Tibial artery (tissue), 4 donors: ENCODE data around the gene ZC2HC1B.

Source experiments
- DNase-seq, 2 donors: peaks; one replicate each; pipeline ENCODE4 v3.0.0-alpha.2; 2019
- H3K27ac ChIP-seq, 2 donors: fragments of 200-600 bp; sonication (generic) in 1 of 2; 1 replicate in 1 of 2; 2 replicates in 1 of 2; pipeline ENCODE4 v1.5.1; 2018 to 2019; ENCODE audit warnings: mild to moderate bottlenecking in 1 of 2
- H3K27me3 ChIP-seq, 2 donors: fragments of 200-600 bp; sonication (generic) in 1 of 2; one replicate each; pipeline versions ENCODE4 v1.5.1 to v1.6.0; 2016 to 2019
- H3K36me3 ChIP-seq, 3 donors: fragments of 200-600 bp; sonication (generic) in 2 of 3; one replicate each; pipeline ENCODE4 v1.5.1; 2016 to 2019; ENCODE audit warnings: mild to moderate bottlenecking in 2 of 3
- H3K4me1 ChIP-seq, 4 donors: fragments of 200-600 bp; sonication (generic) in 2 of 4; 1 replicate in 3 of 4; 2 replicates in 1 of 4; pipeline ENCODE4 v1.5.1; 2016 to 2019
- H3K4me3 ChIP-seq, 2 donors: fragments of 200-600 bp; sonication (generic) in 1 of 2; 1 replicate in 1 of 2; 2 replicates in 1 of 2; pipeline ENCODE4 v1.5.1; 2018 to 2019; ENCODE audit warnings: mild to moderate bottlenecking in 2 of 2
- H3K9me3 ChIP-seq, 3 donors: fragments of 200-600 bp; sonication (generic) in 1 of 3; one replicate each; pipeline ENCODE4 v1.5.1; 2016 to 2019
- CTCF ChIP-seq, 2 experiments: fragments of 200-600 bp in 1 of 2; fragments of 450-650 bp in 1 of 2; IDR thresholded peaks; one replicate each; pipeline ENCODE4 v1.5.1; 2017 to 2019; ENCODE audit warnings: antibody characterized with exemption in 2 of 2, mild to moderate bottlenecking in 1 of 2, moderate library complexity in 1 of 2
- intact Hi-C: fragments of 100-400 bp; cut with DNase I; formaldehyde crosslinking; loops from one replicate; pipeline ENCODE4 v1.15.0; 2023; ENCODE audit warnings: low total_unique reads

The ZC2HC1B gene

GRCh38 chr6:143965503-143966171, 101.4 kb downstream of the ZC2HC1B start:
- TF ChIP-seq CTCF (IDR thresholded peaks at IDR 0.05): no peak
- no peak for DNase-seq
- H3K36me3 ChIP-seq: peaks cover 0 to 20% (median 11%) of the 10 kb centered on the region in 3 donors
- no peaks in the 10 kb centered on the region for H3K9me3 ChIP-seq
- H3K27ac ChIP-seq: no peak overlapping the region
- peaks cover 0 to 27% (median 7%) of the 10 kb centered on the region in 4 donors for H3K4me1 ChIP-seq
- no peak overlapping the region for H3K4me3 ChIP-seq
- intact Hi-C loops: no loop called here
- H3K27me3 ChIP-seq: no peaks in the 10 kb centered on the region

- no peak for DNase-seq
- Histone ChIP-seq H3K36me3 (peaks cover 0 to 20% (median 11%) of the 10 kb centered on the region in 3 donors), H3K27ac (no peak overlapping the region), H3K4me1 (peaks cover 0 to 34% (median 8%) of the 10 kb centered on the region in 4 donors), H3K27me3 (no peaks in the 10 kb centered on the region), H3K4me3 (no peak overlapping the region), H3K9me3 (no peaks in the 10 kb centered on the region)
- intact Hi-C loops: no loop called here
- TF ChIP-seq CTCF (IDR thresholded peaks at IDR 0.05): no peak
Observed at GRCh38 chr6:143966312-143966711, 102.0 kb downstream of the ZC2HC1B start.

GRCh38 chr6:143967706-143968376, 103.6 kb downstream of the ZC2HC1B start:
- no peak for TF ChIP-seq CTCF (IDR thresholded peaks at IDR 0.05)
- no peak overlapping the region for H3K4me3 ChIP-seq
- H3K27me3 ChIP-seq: no peaks in the 10 kb centered on the region
- peaks cover 0 to 20% (median 11%) of the 10 kb centered on the region in 3 donors for H3K36me3 ChIP-seq
- intact Hi-C loops: no loop called here
- peaks cover 0 to 44% (median 8%) of the 10 kb centered on the region in 4 donors for H3K4me1 ChIP-seq
- H3K9me3 ChIP-seq: no peaks in the 10 kb centered on the region
- no peak overlapping the region for H3K27ac ChIP-seq
- DNase-seq: no peak

- Histone ChIP-seq H3K27me3 (no peaks in the 10 kb centered on the region), H3K4me1 (peaks cover 0 to 48% (median 8%) of the 10 kb centered on the region in 4 donors), H3K27ac (no peak overlapping the region), H3K9me3 (no peaks in the 10 kb centered on the region), H3K36me3 (peaks cover 0 to 12% (median 11%) of the 10 kb centered on the region in 3 donors), H3K4me3 (no peak overlapping the region)
- TF ChIP-seq CTCF (IDR thresholded peaks at IDR 0.05): no peak
- intact Hi-C loops: no loop called here
- DNase-seq: no peak
Observed at GRCh38 chr6:143969077-143969476, 104.8 kb downstream of the ZC2HC1B start.

GRCh38 chr6:143970456-143971218, 106.4 kb downstream of the ZC2HC1B start:
- TF ChIP-seq CTCF (IDR thresholded peaks at IDR 0.05): no peak
- intact Hi-C loops: no loop called here
- no peak overlapping the region for H3K4me3 ChIP-seq

More at GRCh38 chr6:143970456-143971218, 106.4 kb downstream of the ZC2HC1B start:
- H3K27me3 ChIP-seq: no peaks in the 10 kb centered on the region
- DNase-seq: no peak
- H3K36me3 ChIP-seq: peaks cover 0 to 8% (median 3%) of the 10 kb centered on the region in 3 donors
- peak overlapping the region; percentile 8 to 52 for H3K27ac ChIP-seq
- H3K4me1 ChIP-seq: peaks cover 0 to 48% (median 8%) of the 10 kb centered on the region in 4 donors
- H3K9me3 ChIP-seq: no peaks in the 10 kb centered on the region
